ENCODE results near the gene OTULINL. TPM values are rescaled to one million over a fixed set of nuclear protein-coding genes. Genes with fewer than 3 reads are reported as not detected.

The OTULINL gene
- total and polyA plus RNA-seq, 2 donors from 2014 or later: 7.1 to 10.8 TPM

DNA sequence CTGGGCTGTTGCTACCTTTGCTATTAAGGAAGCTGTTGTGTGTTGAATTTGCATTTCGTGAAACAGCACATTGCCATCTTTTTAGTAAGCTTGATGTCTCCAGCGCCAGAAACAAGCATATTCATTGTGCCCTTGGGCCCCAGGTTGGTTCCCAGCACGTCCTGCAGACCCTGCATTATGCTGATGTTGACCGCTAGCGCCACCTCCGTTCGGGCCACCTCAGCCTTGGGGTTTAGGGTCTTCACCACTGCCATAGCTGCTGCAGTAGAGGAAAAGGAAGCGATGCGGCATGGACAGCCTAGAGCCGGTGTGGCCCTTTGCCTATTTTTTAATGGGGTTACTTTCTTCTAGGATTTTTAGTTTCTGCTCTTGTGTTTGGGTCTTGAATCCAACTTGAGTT is 59.2 kb downstream of the OTULINL start:
- H3K27me3 ChIP-seq (ENCODE audit: control insufficient read depth, insufficient read depth, low read length): no peaks in the 10 kb centered on the region
- H3K36me3 ChIP-seq (ENCODE audit: control insufficient read depth in 2 of 3, insufficient read depth in 3 of 3, low read length in 3 of 3): no peaks in the 10 kb centered on the region
- no peak overlapping the region for H3K27ac ChIP-seq (ENCODE audit: low read depth in 2 of 2, low read length in 2 of 2)
- no peak for FAIRE-seq
- TF ChIP-seq, protein P1, sequence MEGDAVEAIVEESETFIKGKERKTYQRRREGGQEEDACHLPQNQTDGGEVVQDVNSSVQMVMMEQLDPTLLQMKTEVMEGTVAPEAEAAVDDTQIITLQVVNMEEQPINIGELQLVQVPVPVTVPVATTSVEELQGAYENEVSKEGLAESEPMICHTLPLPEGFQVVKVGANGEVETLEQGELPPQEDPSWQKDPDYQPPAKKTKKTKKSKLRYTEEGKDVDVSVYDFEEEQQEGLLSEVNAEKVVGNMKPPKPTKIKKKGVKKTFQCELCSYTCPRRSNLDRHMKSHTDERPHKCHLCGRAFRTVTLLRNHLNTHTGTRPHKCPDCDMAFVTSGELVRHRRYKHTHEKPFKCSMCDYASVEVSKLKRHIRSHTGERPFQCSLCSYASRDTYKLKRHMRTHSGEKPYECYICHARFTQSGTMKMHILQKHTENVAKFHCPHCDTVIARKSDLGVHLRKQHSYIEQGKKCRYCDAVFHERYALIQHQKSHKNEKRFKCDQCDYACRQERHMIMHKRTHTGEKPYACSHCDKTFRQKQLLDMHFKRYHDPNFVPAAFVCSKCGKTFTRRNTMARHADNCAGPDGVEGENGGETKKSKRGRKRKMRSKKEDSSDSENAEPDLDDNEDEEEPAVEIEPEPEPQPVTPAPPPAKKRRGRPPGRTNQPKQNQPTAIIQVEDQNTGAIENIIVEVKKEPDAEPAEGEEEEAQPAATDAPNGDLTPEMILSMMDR (IDR thresholded peaks at IDR 0.05; ENCODE audit: borderline replicate concordance, extremely low read depth, insufficient read depth): no peak
- no peak overlapping the region for H3K9ac ChIP-seq (ENCODE audit: low read length in 3 of 3)
- H3K4me3 ChIP-seq (ENCODE audit: low read length in 3 of 3): no peak overlapping the region
- intact Hi-C loops (cut with DNase I): no loop called here
- no peaks in the 10 kb centered on the region for H3K4me1 ChIP-seq (ENCODE audit: control insufficient read depth in 2 of 3, insufficient read depth in 2 of 3, low read depth in 1 of 3, low read length in 3 of 3)
- DNase-seq: no peak
- no peaks in the 10 kb centered on the region for H3K9me3 ChIP-seq (ENCODE audit: control insufficient read depth in 2 of 3, insufficient read depth in 1 of 3, low read length in 3 of 3)

DNA sequence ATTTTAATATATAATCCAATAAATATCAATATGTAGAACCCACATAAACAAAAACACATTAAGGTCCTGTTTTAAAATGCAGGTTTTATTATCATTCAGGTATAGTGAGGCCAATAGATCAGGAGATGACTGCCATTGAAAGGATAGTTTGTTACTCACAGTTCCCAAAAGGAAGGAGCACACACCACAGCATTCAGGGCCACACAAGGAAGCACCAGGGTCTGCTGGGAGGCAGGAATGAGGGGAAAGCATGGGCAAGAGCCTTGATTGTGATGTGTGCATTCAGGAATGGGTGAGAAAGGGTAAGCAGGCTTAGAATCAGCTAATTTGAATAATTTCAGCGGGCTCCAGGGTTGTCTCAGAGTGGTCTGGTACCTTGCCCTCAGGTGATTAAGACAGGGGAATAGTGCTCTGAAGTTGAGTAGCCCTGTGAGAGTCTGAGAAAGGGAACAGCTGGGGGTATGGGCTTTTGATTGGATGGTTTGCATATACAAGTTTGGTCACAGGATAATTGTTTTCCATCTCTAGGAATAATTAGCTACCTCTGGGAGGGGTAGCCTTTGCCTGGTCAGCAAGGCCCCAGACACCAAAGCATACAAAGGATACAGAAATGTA is 63.1 kb downstream of the OTULINL start:
- H3K27me3 ChIP-seq (ENCODE audit: control insufficient read depth, insufficient read depth, low read length): no peaks in the 10 kb centered on the region
- H3K27ac ChIP-seq (ENCODE audit: low read depth in 2 of 2, low read length in 2 of 2): no peak overlapping the region
- H3K36me3 ChIP-seq (ENCODE audit: control insufficient read depth in 2 of 3, insufficient read depth in 3 of 3, low read length in 3 of 3): no peaks in the 10 kb centered on the region
- FAIRE-seq: no peak
- DNase-seq: no peak
- no peak overlapping the region for H3K4me3 ChIP-seq (ENCODE audit: low read length in 3 of 3)
- intact Hi-C loops (cut with DNase I): no loop called here
- no peak overlapping the region for H3K9ac ChIP-seq (ENCODE audit: low read length in 3 of 3)
- TF ChIP-seq, protein P1 (IDR thresholded peaks at IDR 0.05; ENCODE audit: borderline replicate concordance, extremely low read depth, insufficient read depth): no peak
- H3K9me3 ChIP-seq (ENCODE audit: control insufficient read depth in 2 of 3, insufficient read depth in 1 of 3, low read length in 3 of 3): no peaks in the 10 kb centered on the region
- no peaks in the 10 kb centered on the region for H3K4me1 ChIP-seq (ENCODE audit: control insufficient read depth in 2 of 3, insufficient read depth in 2 of 3, low read depth in 1 of 3, low read length in 3 of 3)

DNA sequence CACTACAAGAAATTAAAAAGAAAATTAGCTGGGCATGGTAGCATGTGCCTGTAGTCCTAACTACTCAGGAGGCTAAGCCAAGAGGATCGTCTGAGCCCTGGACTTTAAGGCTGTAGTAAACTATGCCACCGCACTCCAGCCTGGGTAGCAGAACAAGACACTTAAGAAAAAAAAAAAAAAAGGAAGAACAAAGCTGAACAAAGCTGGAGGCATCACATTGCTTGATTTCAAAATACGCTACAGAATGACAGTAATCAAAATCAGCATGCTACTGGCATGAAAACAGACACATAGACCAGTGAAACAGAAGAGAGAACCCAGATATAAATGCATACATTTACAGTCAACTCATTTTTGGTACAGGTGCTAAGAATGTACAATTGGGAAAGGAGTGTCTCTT is 68.5 kb downstream of the OTULINL start:
- DNase-seq: no peak
- TF ChIP-seq, protein P1 (IDR thresholded peaks at IDR 0.05; ENCODE audit: borderline replicate concordance, extremely low read depth, insufficient read depth): no peak
- Histone ChIP-seq H3K27me3 (ENCODE audit: control insufficient read depth, insufficient read depth, low read length) (no peaks in the 10 kb centered on the region), H3K36me3 (ENCODE audit: control insufficient read depth in 2 of 3, insufficient read depth in 3 of 3, low read length in 3 of 3) (no peaks in the 10 kb centered on the region), H3K4me3 (ENCODE audit: low read length in 3 of 3) (no peak overlapping the region), H3K27ac (ENCODE audit: low read depth in 2 of 2, low read length in 2 of 2) (no peak overlapping the region), H3K9me3 (ENCODE audit: control insufficient read depth in 2 of 3, insufficient read depth in 1 of 3, low read length in 3 of 3) (no peaks in the 10 kb centered on the region), H3K9ac (ENCODE audit: low read length in 3 of 3) (no peak overlapping the region), H3K4me1 (ENCODE audit: control insufficient read depth in 2 of 3, insufficient read depth in 2 of 3, low read depth in 1 of 3, low read length in 3 of 3) (no peaks in the 10 kb centered on the region)
- intact Hi-C loops (cut with DNase I): no loop called here
- FAIRE-seq: no peak

Data from kidney (tissue), 14 donors.